Osteocyte (in vitro differentiated cells): ENCODE results near the gene KAZALD1. TPM values are rescaled to one million over a fixed set of nuclear protein-coding genes. Genes with fewer than 3 reads are reported as not detected.

Experiments used
- DNase-seq: peaks from one replicate; pipeline ENCODE4 v3.0.0; 2021; ENCODE audit warnings: mixed read lengths; ENCODE audit not compliant: unreplicated experiment; ENCODE audit errors: extremely low spot score
- H3K27ac Mint-ChIP-seq: one replicate; pipeline ENCODE4 v1.8.0; 2021; ENCODE audit warnings: mild to moderate bottlenecking, mixed read lengths; ENCODE audit not compliant: unreplicated experiment
- H3K27me3 Mint-ChIP-seq: one replicate; pipeline ENCODE4 v1.8.0; 2021; ENCODE audit warnings: mixed read lengths; ENCODE audit not compliant: unreplicated experiment
- H3K36me3 Mint-ChIP-seq: one replicate; pipeline ENCODE4 v1.8.0; 2021; ENCODE audit warnings: mixed read lengths; ENCODE audit not compliant: unreplicated experiment
- H3K4me1 Mint-ChIP-seq: one replicate; pipeline ENCODE4 v1.8.0; 2021; ENCODE audit warnings: mixed read lengths; ENCODE audit not compliant: unreplicated experiment
- H3K4me3 Mint-ChIP-seq: one replicate; pipeline ENCODE4 v1.8.0; 2021; ENCODE audit warnings: mild to moderate bottlenecking, moderate library complexity, mixed read lengths; ENCODE audit not compliant: unreplicated experiment
- H3K9me3 Mint-ChIP-seq: one replicate; pipeline ENCODE4 v1.8.0; 2021; ENCODE audit warnings: mixed read lengths; ENCODE audit not compliant: unreplicated experiment
- total RNA-seq: library from RNA; stranded (reverse); gene quantifications from 2 replicates; pipeline ENCODE4 v1.2.1, GENCODE V29; 2021
- TF ChIP-seq, protein P1 (sequence below): fragments of 200-600 bp; sonication (generic); IDR thresholded peaks from 2 replicates; pipeline ENCODE4 v1.5.0; 2021; ENCODE audit warnings: antibody characterized with exemption, mild to moderate bottlenecking, moderate library complexity

KAZALD1 gene
- total RNA-seq, 1 donor from 2014 or later, result 49.0 TPM

DNA sequence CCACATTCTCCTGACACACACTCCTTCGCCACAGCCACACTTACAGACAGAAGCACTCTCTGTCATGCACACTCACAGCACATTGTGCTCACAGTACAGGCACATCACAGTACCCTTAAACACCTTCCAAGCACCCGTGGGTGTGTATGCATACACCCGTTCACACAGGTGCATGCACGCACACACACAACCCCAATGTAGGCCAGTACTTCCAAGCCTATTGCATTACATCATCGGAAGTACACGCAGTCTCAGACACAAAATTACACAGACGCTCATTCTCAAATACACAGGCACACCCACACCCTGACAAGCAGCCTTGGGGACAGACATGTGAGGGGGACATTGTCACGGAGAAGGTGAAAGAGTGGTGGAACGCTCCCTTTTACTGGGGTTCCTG, 11.1 kb downstream of the KAZALD1 start:
- no peaks in the 10 kb centered on the region for H3K4me1 Mint-ChIP-seq
- H3K9me3 Mint-ChIP-seq, result no peaks in the 10 kb centered on the region

DNA sequence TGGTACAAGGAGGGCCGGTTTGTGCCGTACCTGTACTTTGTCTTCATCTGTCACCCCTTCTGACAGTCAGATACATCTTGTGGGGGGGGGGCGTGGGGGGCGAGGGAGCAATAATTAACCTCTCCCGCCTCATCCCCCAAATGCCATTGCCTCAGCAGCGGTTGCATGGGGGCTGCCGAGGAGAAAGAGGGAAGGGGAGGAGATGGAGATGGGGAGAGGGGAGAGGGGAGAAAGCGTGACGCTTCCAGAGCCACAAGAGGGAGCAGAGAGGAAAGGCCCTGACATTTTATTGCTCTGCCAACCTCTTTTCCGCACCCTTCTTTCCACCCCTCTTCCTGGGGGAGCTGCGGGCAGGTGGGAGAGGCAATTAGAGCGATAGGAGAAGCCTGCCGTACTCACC, 11.8 kb downstream of the KAZALD1 start:
- peaks cover 40% of the 10 kb centered on the region for H3K27me3 Mint-ChIP-seq
- TF ChIP-seq, protein P1, sequence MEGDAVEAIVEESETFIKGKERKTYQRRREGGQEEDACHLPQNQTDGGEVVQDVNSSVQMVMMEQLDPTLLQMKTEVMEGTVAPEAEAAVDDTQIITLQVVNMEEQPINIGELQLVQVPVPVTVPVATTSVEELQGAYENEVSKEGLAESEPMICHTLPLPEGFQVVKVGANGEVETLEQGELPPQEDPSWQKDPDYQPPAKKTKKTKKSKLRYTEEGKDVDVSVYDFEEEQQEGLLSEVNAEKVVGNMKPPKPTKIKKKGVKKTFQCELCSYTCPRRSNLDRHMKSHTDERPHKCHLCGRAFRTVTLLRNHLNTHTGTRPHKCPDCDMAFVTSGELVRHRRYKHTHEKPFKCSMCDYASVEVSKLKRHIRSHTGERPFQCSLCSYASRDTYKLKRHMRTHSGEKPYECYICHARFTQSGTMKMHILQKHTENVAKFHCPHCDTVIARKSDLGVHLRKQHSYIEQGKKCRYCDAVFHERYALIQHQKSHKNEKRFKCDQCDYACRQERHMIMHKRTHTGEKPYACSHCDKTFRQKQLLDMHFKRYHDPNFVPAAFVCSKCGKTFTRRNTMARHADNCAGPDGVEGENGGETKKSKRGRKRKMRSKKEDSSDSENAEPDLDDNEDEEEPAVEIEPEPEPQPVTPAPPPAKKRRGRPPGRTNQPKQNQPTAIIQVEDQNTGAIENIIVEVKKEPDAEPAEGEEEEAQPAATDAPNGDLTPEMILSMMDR, result no peak

More for the DNA sequence above, 11.1 kb downstream of the KAZALD1 start:
- peaks cover 36% of the 10 kb centered on the region for H3K27me3 Mint-ChIP-seq
- H3K27ac Mint-ChIP-seq, result no peak overlapping the region
- no peaks in the 10 kb centered on the region for H3K36me3 Mint-ChIP-seq
- TF ChIP-seq, protein P1, result no peak
- no peak overlapping the region for H3K4me3 Mint-ChIP-seq
- no peak for DNase-seq

DNA sequence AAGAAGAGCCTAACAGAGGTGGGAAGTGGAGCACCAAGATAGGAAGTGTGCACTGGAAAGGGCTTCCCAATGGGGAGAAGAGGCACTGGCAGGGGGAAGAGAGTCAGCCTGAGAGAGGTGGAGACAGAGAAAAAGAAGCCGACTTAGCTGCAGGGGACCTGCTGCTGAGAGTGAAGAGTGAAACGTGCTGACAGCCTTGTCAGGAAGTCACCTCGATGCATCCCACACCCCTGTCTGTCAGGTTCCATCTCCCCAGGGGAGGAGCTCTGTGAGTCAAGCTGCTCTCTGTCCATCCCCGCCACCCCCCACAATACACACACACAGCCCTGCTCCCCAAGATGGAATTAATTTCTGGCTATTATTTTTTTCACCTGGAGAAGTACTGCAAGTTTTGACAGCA, 14.0 kb downstream of the KAZALD1 start:
- Mint-ChIP-seq H3K4me3 (no peak overlapping the region), H3K27me3 (peaks cover 44% of the 10 kb centered on the region), H3K4me1 (no peaks in the 10 kb centered on the region), H3K9me3 (no peaks in the 10 kb centered on the region), H3K36me3 (no peaks in the 10 kb centered on the region), H3K27ac (no peak overlapping the region)
- DNase-seq, result no peak
- TF ChIP-seq, protein P1, result no peak

More for the DNA sequence above, 11.8 kb downstream of the KAZALD1 start:
- no peak overlapping the region for H3K4me3 Mint-ChIP-seq
- no peaks in the 10 kb centered on the region for H3K9me3 Mint-ChIP-seq
- DNase-seq, result no peak
- H3K27ac Mint-ChIP-seq, result no peak overlapping the region
- H3K4me1 Mint-ChIP-seq, result no peaks in the 10 kb centered on the region
- H3K36me3 Mint-ChIP-seq, result no peaks in the 10 kb centered on the region

DNA sequence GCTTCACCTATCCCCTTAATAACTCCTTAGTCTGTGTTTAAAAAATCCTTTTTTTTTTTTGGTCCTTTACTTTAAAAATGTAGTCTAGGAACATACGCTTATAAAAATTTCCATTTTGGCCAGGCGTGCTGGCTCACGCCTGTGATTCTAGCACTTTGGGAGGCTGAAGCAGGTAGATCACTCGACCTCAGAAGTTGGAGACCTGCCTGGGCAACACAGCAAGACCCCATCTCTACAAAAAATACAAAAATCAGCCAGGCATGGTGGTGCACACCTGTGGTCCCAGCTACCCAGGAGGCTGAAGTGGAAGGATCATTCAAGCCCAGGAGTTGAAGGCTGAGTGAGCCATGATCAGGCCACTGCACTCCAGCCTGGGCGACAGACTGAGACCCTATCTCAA, 14.8 kb downstream of the KAZALD1 start:
- Mint-ChIP-seq H3K27me3 (peaks cover 50% of the 10 kb centered on the region), H3K4me3 (no peak overlapping the region)
- TF ChIP-seq, protein P1, result no peak

DNA sequence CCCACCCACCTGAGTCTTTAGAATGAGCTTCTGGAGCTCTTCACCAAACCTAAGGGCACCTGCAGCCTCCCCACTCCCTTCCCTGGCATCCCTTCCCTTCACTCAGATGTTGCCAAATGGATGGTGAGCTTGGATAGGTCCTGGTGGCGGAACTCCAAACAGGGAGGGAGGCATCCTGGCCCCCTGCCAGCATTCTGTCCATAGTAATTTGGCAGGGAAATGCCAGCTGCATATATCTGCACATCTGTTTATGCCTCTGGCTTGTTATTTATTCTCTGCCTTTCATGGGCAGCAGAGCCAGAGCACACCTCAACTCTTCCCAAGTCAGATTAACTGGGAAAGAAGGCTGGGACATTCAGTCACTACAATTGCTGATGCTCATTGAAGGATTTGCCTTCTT, 18.1 kb downstream of the KAZALD1 start:
- H3K9me3 Mint-ChIP-seq, result no peaks in the 10 kb centered on the region
- TF ChIP-seq, protein P1, result no peak
- H3K4me1 Mint-ChIP-seq, result no peaks in the 10 kb centered on the region
- no peak overlapping the region for H3K4me3 Mint-ChIP-seq
- no peak overlapping the region for H3K27ac Mint-ChIP-seq
- H3K27me3 Mint-ChIP-seq, result peaks cover 42% of the 10 kb centered on the region
- H3K36me3 Mint-ChIP-seq, result no peaks in the 10 kb centered on the region
- no peak for DNase-seq

More for the DNA sequence above, 14.8 kb downstream of the KAZALD1 start:
- Mint-ChIP-seq H3K36me3 (no peaks in the 10 kb centered on the region), H3K4me1 (no peaks in the 10 kb centered on the region), H3K27ac (no peak overlapping the region), H3K9me3 (no peaks in the 10 kb centered on the region)
- DNase-seq, result no peak
